HG03095 (cell line): ENCODE data around the gene PRRG3.

ENCODE experiments used
- ATAC-seq: cut with Tn5 transposase; IDR thresholded peaks from one replicate; pipeline ENCODE4 v1.9.1; 2021; ENCODE audit warnings: moderate library complexity; ENCODE audit not compliant: unreplicated experiment

PRRG3 gene

DNA sequence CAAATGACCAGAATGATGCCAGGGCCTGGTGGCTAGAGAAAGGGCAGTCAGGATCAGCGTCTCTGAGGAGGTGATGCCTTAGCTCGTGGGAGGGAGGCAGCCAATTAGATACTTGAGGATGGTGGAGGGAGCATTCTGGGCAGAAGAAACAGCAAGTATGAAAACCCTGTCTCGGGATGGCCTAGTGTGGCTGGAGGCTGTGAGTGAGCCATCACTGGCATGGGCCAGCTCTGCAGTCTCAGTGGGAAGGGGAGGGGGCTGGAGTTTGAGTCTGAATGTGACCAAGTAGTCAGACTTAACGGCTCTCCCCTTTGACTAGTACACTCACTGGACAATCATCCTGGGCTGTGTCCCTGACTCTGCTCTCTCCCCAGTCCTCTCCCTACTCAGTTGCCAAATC, 46.3 kb downstream of the PRRG3 start:
- ATAC-seq: no peak

DNA sequence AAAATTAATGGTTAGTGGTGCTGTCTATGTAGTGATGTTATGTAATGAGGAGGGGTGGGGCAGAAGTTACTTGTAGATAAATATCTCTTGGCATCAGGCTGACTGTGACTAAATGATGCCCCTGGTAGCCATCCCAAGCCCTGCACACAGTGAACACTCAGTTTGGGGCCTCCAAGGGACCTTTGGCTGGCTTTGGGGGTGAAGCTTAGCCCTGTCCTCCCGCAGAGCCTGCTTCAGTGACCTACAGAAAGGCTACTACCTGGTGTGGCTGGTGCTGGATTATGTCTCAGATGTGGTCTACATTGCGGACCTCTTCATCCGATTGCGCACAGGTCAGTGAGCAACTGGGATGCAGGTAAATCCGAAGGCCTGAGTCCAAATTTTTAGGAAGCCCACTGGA, 47.1 kb downstream of the PRRG3 start:
- no peak for ATAC-seq

DNA sequence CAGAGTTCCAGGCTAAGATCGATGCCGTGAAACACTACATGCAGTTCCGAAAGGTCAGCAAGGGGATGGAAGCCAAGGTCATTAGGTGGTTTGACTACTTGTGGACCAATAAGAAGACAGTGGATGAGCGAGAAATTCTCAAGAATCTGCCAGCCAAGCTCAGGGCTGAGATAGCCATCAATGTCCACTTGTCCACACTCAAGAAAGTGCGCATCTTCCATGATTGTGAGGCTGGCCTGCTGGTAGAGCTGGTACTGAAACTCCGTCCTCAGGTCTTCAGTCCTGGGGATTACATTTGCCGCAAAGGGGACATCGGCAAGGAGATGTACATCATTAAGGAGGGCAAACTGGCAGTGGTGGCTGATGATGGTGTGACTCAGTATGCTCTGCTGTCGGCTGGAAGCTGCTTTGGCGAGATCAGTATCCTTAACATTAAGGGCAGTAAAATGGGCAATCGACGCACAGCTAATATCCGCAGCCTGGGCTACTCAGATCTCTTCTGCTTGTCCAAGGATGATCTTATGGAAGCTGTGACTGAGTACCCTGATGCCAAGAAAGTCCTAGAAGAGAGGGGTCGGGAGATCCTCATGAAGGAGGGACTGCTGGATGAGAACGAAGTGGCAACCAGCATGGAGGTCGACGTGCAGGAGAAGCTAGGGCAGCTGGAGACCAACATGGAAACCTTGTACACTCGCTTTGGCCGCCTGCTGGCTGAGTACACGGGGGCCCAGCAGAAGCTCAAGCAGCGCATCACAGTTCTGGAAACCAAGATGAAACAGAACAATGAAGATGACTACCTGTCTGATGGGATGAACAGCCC, 48.6 kb downstream of the PRRG3 start:
- no peak for ATAC-seq

DNA sequence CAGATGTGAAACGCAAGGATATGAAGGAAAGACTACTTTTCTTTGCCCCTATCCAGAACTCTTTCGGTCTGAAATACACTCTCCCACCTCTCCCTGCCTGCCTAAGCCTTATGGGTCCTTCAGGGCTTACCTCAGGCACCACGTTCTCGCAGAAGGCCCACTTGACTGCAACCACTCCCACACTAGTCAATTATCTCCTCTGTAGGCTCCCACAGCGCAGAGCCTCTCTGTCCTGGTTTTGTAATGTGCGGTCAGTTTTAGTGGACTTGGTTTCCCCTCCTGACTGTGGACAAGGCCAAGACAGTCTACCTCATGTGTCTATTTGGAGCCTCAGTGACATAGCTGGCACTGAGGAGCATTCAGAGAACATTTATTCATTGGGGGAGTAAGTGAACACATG, 50.4 kb downstream of the PRRG3 start:
- ATAC-seq: no peak

DNA sequence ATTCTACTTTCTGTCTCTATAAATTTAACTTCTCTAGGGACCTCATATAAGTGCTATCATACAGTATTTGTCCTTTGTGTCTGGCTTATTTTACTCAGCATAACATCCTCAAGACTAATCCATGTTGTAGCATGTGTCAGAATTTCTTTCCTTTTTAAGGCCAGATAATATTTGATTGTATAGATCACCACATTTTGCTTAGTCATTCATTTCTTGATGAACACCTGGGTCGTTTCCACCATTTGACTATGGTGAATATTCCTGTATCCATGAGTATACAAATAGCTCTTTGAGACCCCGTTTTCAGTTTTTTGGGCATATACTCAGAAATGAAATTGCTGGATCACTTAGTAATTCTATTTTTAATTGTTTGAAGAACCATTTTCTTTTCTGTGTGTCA, 51.2 kb downstream of the PRRG3 start:
- ATAC-seq: no peak

DNA sequence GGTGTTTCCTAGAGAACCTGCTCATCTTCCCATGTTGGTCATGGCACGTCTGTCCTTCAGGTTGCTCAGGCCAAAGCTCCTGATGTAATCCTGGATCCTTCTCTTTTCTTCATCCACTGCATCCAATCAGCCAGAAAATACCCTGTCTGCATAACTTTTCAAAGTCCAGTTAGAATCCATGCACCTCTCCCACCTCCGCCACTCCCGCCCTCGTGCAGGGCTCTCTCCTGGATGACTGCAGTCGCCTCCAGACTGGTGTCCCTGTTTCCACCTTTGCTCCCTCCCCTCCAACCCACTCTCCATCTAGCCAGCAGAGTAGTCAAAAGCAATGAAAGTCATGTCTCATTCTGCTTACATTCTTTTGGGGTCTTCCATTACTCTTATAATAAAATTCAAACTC, 55.3 kb downstream of the PRRG3 start:
- no peak for ATAC-seq

DNA sequence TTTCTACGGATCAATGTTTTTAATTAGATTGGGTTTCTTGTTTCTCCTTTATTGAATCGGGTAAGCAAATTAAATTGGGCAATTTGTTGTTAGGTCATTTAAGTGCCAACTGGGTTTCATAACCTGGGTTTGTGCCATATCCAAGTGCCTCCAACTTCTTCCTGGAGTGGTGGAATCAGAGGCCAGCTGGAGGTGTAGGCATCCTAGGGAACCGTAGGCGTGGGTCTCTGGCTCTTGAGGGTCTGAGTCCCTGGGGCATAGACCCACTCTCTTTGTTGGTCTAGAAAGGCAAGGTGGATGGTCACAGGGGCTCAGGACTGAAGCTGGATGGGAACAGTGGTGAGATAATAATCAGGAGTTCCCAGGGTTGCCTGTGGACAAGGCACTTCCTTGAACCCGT, 57.6 kb downstream of the PRRG3 start:
- no peak for ATAC-seq

DNA sequence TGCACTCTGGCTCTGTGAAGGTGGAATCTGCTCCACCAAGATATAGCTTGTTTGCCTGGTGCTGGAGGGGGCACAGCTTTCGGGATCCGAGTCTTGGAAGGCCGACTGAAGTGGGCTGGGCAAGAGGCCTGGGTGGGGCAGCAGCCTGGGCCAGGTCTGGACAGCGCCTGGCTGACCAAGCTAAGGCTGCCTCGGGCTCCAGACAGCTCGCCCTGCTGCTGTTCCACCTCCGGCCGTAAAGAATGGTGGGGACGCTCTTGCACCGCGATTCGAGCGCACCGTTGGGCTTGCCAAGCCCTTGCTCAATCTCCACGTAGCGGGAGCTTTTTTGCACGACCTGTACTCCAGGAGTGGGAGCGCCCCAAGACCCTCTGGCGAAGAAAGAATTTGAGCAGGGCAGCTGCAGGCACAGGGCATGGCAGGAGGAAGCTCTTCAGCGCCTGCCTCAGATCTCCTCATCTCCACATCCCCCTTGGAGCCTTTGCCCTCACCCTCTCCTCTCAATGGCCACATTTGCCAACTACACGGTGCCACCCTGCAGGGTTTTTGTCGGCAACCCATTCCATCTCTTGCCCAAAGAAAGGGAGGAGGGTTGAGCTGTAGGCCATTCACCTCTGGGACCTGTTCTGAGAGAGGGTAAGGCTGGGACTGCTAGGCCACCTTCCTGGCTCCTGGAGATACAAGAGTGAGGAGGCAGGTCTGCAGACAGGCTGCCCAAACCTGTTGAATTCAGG, 58.2 kb downstream of the PRRG3 start:
- no peak for ATAC-seq

DNA sequence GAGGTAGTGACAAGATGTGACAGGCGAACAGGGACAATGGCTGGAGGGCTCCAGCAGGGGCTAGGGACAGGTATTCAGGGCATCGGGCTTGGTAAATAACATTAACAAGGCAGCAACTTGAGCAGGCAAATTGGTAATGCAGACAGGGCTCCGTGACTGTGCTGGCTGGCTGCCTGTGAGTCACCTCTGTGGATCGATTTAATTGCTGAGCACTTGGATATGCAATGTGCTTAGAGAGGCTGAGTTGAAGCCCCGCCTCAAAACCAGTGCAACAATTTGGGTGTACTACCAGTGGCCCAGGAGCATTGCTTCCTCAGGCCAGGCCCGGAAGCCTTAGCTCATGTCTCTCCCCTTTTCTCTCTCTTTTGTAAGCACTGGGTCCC, 58.8 kb downstream of the PRRG3 start:
- ATAC-seq: no peak

DNA sequence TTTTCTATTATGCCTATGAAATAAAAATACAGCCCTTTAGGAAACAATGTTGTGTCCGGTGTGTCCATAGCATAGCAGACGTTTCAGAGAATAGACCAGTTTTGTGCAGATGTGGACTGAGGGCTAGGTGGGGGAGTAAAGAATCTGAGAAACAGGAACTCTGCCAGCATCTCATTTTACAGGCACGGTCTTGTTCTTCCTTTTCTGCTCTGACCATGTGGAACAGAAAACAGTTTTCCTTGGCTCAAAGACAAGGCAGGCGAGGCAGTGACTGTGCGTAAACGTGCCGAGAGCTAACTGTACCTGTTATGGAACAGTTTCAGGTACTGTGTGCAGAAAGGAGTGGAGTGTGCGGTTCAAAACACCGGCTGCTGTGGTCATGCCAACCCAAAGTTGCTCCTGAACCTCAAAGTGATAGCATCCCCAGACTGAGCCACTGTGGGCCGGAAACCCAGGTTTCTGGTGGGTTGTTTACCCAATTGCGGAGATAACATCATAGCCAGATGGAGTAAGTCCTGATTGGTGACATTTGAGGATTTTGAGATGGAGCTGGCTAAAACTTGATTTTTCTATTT, 59.5 kb downstream of the PRRG3 start:
- ATAC-seq: no peak
